ENCODE results near the gene CCNK. TPM values are rescaled to one million over a fixed set of nuclear protein-coding genes. Genes with fewer than 3 reads are reported as not detected.

CCNK gene
- total RNA-seq, 1 donor from 2014 or later = 62.3 TPM

DNA sequence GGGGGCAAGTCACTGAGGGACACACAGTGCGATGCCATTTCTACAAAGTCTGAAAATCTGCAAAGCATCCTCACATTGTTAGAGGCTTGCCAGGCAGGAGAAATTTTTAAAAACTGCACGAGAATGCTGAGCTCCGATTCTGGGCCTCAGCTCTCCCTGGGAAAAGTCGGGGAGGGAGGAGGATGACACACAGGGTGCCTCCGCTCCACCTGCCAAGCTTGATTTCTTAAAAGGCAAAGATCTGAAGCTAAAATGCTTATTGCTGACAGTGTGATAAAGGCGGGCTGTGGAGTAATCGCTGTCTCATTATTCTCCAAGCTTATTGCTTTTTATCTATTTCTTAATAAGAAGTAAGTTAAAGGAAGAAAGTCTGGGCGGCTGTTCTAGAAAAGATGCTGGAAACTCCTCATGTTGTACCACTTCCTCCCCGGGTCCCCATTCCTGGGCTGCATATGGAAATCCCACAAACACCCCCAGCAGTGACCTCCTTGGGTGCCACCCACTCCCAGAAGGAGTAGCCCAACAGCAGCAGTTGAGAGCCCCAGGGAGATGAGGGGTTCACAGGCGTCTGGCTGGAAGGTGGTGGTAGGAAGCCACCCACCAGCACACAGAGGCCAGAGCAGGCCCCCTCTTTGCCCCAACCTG lies 67.8 kb downstream of the CCNK start:
- Mint-ChIP-seq H3K9me3 (ENCODE audit: low read depth) (no peaks in the 10 kb centered on the region), H3K36me3 (ENCODE audit: low read depth) (no peaks in the 10 kb centered on the region), H3K27me3 (ENCODE audit: low read depth) (no peaks in the 10 kb centered on the region), H3K27ac (ENCODE audit: unreplicated experiment) (no peak overlapping the region), H3K4me3 (ENCODE audit: unreplicated experiment) (no peak overlapping the region), H3K4me1 (ENCODE audit: low read depth) (peaks cover 12% of the 10 kb centered on the region)
- TF ChIP-seq, protein P1, sequence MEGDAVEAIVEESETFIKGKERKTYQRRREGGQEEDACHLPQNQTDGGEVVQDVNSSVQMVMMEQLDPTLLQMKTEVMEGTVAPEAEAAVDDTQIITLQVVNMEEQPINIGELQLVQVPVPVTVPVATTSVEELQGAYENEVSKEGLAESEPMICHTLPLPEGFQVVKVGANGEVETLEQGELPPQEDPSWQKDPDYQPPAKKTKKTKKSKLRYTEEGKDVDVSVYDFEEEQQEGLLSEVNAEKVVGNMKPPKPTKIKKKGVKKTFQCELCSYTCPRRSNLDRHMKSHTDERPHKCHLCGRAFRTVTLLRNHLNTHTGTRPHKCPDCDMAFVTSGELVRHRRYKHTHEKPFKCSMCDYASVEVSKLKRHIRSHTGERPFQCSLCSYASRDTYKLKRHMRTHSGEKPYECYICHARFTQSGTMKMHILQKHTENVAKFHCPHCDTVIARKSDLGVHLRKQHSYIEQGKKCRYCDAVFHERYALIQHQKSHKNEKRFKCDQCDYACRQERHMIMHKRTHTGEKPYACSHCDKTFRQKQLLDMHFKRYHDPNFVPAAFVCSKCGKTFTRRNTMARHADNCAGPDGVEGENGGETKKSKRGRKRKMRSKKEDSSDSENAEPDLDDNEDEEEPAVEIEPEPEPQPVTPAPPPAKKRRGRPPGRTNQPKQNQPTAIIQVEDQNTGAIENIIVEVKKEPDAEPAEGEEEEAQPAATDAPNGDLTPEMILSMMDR (IDR thresholded peaks at IDR 0.05) = no peak
- DNase-seq (ENCODE audit: low spot score) = no peak

DNA sequence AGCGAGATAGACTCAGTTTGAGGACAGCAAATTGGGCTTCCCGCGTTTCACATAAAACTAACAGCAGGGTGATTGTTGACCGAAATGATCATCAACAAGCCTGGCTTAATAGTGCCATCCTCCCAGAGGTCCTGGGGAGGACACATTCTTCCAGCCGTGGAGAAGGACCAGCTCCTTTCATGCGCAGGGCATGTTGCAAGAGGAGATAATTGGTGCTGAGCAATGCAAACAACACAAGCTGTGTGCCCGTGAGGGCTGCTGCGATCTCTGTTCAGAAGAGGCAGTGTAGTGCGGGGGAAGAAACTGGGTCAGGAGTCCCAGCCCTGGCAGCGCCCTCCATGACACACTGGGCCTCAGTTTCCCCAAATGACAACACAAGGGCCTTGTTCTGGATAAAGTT lies 68.5 kb downstream of the CCNK start:
- TF ChIP-seq, protein P1 (IDR thresholded peaks at IDR 0.05) = no peak
- no peaks in the 10 kb centered on the region for H3K27me3 Mint-ChIP-seq (ENCODE audit: low read depth)
- no peaks in the 10 kb centered on the region for H3K9me3 Mint-ChIP-seq (ENCODE audit: low read depth)
- peaks cover 12% of the 10 kb centered on the region for H3K4me1 Mint-ChIP-seq (ENCODE audit: low read depth)
- H3K27ac Mint-ChIP-seq (ENCODE audit: unreplicated experiment) = no peak overlapping the region
- no peaks in the 10 kb centered on the region for H3K36me3 Mint-ChIP-seq (ENCODE audit: low read depth)
- no peak for DNase-seq (ENCODE audit: low spot score)
- no peak overlapping the region for H3K4me3 Mint-ChIP-seq (ENCODE audit: unreplicated experiment)

DNA sequence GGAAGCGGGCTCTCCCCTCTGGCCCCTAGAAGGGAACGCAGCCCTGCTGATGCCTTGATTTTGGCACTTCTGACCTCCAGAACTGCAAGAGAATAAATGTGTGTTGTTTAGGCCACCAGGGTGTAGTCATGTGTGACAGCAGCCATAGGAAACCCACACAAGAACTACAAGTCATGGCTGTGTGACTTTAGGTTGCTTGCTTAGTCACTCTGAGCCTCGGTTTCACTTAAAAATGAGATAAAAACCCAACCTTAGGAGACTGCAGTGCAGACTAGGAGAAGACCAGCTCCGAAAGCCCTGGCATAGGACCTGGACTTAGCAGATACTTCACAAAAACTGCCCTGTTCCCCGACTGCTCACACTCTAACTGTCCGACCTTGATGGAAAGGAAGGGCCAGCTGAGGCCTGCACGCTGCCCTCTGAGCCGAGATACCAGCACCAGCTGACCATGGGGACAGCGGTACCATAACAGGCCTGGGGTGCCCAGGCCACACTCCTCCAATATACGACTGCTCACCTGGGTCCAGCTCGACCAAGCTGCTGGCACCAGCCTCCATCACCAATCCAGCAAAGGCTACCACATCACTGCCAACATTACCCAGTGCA lies 69.3 kb downstream of the CCNK start:
- Mint-ChIP-seq H3K9me3 (ENCODE audit: low read depth) (no peaks in the 10 kb centered on the region), H3K36me3 (ENCODE audit: low read depth) (no peaks in the 10 kb centered on the region), H3K27me3 (ENCODE audit: low read depth) (no peaks in the 10 kb centered on the region), H3K4me1 (ENCODE audit: low read depth) (peaks cover 8% of the 10 kb centered on the region), H3K27ac (ENCODE audit: unreplicated experiment) (no peak overlapping the region), H3K4me3 (ENCODE audit: unreplicated experiment) (no peak overlapping the region)
- no peak for DNase-seq (ENCODE audit: low spot score)
- TF ChIP-seq, protein P1 (IDR thresholded peaks at IDR 0.05) = no peak

DNA sequence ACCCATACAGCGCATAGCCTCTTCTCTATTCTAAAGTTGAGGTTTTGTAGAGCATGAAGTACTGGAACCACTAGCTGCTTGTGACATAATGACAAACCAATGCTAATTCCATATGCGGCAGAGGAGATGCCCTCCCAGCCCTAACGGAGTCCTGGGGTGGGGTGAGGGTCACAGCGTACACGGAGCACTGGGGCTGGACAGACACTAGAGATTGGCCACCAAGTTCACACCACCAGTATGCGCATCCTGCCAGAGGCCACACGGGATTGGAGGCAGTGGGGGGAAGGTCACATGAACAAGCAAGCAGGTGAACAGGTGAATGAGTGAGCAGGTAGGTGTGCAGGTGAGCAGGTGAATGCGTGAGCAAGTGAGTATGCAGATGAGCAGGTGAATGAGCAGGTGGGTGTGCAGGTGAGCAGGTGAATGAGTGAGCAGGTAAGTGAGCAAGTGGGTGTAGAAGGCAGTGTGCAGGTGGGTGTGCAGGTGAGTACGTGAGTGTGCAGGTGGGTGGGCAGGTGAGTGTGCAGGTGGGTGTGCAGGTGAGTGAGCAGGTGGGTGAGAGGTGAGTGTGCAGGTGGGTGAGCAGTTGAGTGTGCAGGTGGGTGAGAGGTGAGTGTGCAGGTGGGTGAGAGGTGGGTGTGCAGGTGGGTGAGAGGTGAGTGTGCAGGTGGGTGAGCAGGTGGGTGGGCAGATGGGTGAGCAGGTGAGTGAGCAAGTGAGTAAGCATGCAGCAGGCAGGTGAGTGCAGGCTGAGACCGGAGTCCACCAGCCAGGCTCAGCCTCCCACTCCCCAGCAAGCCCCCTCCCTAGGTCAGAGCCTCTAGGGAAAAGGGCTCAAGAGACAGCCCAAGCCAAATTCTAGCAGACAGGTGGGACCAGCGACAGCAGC lies 70.1 kb downstream of the CCNK start:
- Mint-ChIP-seq H3K36me3 (ENCODE audit: low read depth) (no peaks in the 10 kb centered on the region), H3K27me3 (ENCODE audit: low read depth) (no peaks in the 10 kb centered on the region), H3K4me1 (ENCODE audit: low read depth) (peaks cover 4% of the 10 kb centered on the region), H3K27ac (ENCODE audit: unreplicated experiment) (no peak overlapping the region), H3K9me3 (ENCODE audit: low read depth) (no peaks in the 10 kb centered on the region), H3K4me3 (ENCODE audit: unreplicated experiment) (no peak overlapping the region)
- TF ChIP-seq, protein P1 (IDR thresholded peaks at IDR 0.05) = no peak
- no peak for DNase-seq (ENCODE audit: low spot score)

DNA sequence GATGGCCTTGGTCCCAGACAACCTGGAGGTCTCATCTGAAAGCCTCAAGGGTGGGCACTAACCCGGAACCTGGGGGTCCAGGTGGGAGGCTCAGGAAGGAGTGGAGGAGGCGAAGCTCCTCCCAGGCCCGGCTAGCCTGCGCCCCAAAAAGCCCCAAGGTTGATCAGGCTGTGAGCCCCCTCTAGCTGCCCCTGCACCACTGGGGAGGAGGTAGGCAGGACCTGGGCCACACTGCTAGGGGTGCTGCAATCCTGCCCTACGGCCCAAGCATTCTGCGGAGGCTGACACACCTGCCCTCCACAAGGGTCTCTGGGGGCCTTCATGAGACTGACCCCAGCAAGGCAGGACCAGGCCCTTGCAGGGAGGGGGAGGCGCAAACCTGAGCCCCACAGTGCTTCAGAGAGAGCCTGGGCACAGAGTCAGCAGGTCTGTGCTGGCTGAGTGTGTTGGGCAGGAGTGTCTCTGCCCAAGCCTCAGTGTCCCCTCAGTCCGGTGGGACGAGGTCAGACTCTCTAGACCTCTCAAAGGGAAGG lies 70.9 kb downstream of the CCNK start:
- TF ChIP-seq, protein P1 (IDR thresholded peaks at IDR 0.05) = no peak
- Mint-ChIP-seq H3K27me3 (ENCODE audit: low read depth) (no peaks in the 10 kb centered on the region), H3K9me3 (ENCODE audit: low read depth) (no peaks in the 10 kb centered on the region), H3K36me3 (ENCODE audit: low read depth) (no peaks in the 10 kb centered on the region), H3K27ac (ENCODE audit: unreplicated experiment) (no peak overlapping the region), H3K4me3 (ENCODE audit: unreplicated experiment) (no peak overlapping the region), H3K4me1 (ENCODE audit: low read depth) (no peaks in the 10 kb centered on the region)
- DNase-seq (ENCODE audit: low spot score) = no peak

Measured in chondrocyte (in vitro differentiated cells).